ELF-1 (cell line): Measurements from ENCODE around the gene NDUFA8.

ENCODE experiments used
- DNase-seq: peaks from one replicate; pipeline ENCODE4 v3.0.0-alpha.2; 2016; ENCODE audit warnings: low read depth, low spot score

NDUFA8 gene

DNA sequence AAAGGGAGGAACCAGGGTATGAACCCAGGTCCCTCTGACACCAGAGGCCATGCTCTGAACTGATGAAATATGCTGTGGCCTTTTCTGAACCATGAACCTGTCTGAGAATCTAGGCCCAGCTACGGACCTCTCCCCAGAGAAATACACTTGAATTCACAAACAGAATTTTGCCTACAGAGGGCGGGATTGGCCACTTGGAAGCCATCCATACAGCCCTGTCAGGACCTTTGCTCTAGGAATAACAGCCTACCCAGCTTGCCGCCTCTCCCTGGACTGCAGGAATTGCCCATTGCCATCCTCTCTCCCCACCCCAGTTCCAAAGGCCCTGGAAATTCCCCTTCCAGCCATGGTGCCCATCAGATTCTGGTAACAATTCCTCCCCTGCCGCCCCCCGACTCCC, 26.7 kb upstream of the NDUFA8 start:
- DNase-seq: no peak

DNA sequence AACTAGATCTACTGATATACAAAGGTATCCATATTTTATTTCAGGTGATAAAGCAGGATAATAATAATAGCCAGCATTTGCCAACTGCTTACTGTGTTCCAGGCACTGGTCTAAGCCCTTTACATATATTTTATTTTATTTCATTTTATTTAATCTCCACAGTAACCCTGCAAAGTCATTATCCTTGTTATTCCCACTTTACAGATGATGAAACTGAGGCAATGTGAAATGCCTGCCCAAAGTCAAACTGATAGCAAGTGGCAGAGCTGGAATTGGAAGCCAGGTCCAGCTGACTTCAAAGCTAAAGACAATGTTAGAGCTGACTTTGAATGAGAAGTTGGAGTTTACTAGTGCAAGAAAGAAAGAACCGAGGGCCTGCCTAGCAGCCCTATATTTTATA, 25.0 kb upstream of the NDUFA8 start:
- no peak for DNase-seq

- no peak for DNase-seq
Measured at GRCh38 chr9:122183501-122183900, 23.9 kb upstream of the NDUFA8 start.

- no peak for DNase-seq
Measured at GRCh38 chr9:122180633-122181032, 21.1 kb upstream of the NDUFA8 start.

- DNase-seq: no peak
Measured at GRCh38 chr9:122179690-122180074, 20.1 kb upstream of the NDUFA8 start.

DNA sequence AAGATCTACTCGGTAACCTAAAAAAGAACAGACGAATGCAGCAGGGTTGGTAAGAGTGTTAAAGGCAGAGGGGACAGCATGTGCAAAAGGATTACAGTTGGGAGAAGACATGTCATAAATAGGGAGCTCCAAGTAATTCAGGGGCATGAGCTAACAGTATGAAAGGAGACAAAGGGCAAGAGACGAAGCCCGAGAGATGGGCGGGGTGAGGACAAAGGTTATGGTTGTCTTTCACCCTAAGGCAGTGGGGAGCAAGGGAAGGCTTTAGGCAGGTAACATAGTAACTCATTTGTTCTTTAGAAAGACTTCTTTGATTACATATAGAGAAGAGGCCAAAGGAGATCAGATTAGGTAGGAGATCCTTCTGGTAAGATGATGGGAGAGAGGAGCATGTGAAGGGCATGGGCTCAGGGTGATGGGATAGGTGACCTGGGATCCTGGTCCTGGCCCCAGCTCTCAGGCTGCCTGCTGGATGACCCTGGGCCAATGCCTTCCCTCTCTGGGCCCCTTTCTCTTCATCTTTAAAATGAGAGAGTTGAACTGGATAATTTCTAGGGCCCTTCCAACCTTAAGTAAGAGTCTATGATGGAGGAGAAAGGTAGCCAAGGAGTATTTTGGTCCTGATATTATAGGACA, 19.6 kb upstream of the NDUFA8 start:
- no peak for DNase-seq

DNA sequence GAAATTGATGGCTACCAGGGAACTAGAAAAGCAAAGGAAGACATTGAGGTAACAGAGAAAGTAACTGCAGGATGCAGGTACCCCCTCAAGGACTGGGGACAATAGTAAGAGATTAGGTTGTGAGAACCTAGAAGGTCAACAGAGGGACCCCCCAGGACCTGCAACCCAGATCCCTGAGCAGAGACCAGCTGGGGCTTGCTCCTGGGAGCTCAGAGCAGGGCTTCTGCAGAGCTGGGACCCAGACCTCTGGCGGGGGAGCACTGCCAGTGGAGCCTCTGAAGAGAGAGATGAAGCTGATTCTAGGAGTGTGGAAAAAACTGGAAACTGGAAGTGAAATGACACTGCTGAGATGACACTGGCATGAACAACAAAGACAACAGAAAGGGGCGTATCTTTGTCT, 17.3 kb upstream of the NDUFA8 start:
- DNase-seq: no peak

DNA sequence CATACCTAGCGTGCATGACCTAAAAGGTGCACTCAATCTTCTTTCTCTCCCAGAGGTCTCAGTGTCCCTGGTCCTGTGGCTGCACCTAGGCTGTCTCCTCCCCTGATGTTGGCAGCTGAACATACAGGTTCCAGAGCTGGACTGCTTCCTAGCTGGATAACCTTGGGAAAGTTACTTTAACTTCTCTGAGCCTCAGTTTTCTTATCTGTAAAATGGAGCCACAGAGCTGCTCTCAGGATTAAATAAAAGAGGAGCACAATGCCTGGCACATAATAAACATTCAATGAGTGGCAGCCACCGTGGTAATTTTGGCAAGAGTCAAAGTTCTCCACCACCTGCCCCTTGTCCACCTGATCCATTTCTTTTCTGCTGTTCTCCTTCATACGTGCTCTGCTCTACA, 14.1 kb upstream of the NDUFA8 start:
- no peak for DNase-seq

- no peak for DNase-seq
Measured at GRCh38 chr9:122172131-122172530, 12.6 kb upstream of the NDUFA8 start.

DNA sequence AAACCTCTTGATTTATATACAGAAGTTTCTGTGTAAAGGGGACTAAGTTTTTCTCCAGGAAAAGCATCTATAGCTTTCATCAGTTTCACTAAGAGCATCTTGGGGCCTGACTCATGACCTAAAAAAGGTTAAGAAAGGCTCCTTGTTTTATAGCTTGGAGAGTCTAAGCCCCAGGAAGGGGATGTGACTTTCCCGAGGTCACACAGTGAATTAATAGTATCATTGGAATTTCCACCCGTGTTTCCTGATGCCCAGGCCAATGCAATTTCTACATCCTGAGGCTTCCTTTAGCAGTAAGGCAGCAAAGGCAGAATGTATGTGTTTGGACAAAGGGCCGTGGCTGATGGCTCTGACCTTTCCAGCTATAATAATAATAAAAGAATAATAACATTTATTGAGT, 8.8 kb upstream of the NDUFA8 start:
- no peak for DNase-seq

GRCh38 chr9:122164286-122164685, 4.7 kb upstream of the NDUFA8 start:
- no peak for DNase-seq

- no peak for DNase-seq
Measured at GRCh38 chr9:122162415-122162814, 2.8 kb upstream of the NDUFA8 start.

DNA sequence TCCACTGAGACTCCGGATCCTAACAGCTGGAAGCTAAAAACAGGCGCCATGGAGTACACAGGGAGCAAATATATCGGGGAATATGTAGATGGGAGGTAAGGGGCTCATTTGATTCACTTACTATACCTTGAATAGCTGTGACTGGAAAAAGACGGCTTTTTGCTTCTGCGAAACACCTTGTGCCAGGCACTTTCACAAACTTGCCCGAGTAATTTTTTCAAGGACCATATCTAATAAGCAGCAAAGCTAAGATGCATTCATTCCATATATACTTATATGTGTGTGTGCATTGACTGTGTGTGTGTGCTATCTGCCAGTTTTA, 307 bp upstream of the NDUFA8 start:
- DNase-seq: no peak

DNA sequence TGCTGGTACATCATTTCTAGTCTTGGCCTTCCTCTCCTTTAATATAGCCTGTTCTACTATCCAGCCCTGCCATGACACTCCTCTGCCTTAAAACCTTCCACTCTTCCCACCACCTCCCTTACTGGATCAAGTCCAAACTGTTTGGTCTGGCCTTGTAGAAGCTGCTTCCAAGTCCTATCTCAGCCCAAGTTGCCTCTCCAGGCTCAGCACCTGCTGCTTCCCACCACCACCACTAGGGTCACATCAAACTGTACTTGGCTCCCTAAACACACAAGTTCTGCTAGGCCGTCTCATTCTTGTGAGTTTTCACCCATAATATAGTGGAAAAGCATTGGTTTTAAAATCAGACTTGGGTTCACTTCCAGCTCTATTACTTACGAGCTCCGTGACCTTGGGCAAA, 1.4 kb downstream of the NDUFA8 start:
- DNase-seq: peak; percentile 79

DNA sequence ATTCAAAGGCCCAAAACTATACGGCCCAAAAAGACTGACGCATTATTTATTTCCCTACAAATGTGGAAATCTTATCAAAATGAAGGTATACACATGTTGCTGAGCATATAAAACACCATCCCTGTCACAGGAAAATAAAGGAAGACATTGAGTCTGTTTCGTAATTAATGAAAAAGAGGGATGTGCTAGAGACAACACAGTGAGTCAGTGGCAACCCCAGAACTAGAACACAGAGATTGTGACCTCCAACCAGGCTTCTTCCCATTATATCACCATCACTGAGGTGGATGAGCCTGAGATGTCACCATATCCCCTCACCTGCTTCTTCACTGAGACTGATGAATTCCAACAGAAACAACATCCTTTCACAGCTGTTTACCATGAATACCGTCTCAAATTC, 3.8 kb downstream of the NDUFA8 start:
- DNase-seq: no peak

DNA sequence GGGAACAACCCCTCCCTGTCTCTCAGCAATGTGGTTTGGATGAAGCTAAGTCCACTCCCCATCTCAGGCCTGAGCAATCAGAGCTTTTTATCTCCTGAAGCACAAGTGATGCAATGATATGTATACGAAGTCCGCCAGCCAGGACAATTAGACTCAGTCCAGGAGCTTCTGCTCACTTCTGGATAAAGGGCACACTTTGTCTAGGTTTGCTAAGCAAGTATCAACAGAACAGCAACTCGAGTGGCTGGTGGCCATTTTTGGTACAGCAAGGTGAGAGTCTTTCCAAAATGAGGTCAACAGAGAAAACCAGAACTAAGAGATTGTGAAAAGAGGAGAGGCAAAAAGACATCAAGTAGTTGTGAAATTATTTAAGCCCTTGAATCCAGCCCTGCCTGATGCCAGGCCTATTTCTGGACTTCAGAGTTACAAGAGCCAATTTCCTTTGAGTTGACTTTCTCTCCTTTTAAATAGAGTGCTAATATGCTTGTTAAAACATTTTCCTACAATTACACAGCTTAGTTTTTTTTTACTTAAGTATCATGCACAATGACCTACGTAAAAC, 8.2 kb downstream of the NDUFA8 start:
- no peak for DNase-seq

GRCh38 chr9:122145592-122145863, 14.1 kb downstream of the NDUFA8 start:
- no peak for DNase-seq

- DNase-seq: no peak
Measured at GRCh38 chr9:122144836-122145591, 14.6 kb downstream of the NDUFA8 start.

- DNase-seq: no peak
Measured at GRCh38 chr9:122143876-122144405, 15.6 kb downstream of the NDUFA8 start.

- DNase-seq: no peak
Measured at GRCh38 chr9:122143296-122143695, 16.3 kb downstream of the NDUFA8 start.

DNA sequence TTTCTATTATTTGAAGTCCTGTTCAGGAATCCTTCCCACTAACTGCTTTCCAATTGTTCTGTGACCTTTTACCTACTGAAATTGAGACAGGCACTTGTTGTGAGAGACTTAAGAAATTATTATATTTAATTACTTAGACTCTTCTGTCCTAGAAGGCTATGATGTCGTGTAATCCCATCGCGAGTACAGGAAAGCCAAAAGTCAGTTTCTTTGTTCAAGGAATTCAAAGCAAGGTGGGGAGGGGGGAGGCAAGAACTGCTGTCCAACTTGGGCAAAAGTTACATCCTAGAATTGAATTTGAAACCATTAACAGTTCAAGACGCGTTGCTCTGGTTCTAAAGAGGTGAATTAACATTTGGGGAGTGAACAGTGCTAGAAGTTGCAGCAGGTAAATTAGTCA, 17.9 kb downstream of the NDUFA8 start:
- DNase-seq: no peak

- DNase-seq: no peak
Measured at GRCh38 chr9:122140368-122141193, 19.0 kb downstream of the NDUFA8 start.
